Cardiac atrium fibroblast (primary cell): ENCODE measurements around the gene ADAMTS8. TPM values are rescaled to one million over a fixed set of nuclear protein-coding genes. Genes with fewer than 3 reads are reported as not detected.

Experiments
- total RNA-seq: library from RNA; depleted of rRNA; stranded (reverse); fragments of >200 nt; gene quantifications from 2 replicates; pipeline ENCODE4 v1.2.3, GENCODE V29; 2015

ADAMTS8 gene
- not detected in 2 replicates for total RNA-seq

DNA sequence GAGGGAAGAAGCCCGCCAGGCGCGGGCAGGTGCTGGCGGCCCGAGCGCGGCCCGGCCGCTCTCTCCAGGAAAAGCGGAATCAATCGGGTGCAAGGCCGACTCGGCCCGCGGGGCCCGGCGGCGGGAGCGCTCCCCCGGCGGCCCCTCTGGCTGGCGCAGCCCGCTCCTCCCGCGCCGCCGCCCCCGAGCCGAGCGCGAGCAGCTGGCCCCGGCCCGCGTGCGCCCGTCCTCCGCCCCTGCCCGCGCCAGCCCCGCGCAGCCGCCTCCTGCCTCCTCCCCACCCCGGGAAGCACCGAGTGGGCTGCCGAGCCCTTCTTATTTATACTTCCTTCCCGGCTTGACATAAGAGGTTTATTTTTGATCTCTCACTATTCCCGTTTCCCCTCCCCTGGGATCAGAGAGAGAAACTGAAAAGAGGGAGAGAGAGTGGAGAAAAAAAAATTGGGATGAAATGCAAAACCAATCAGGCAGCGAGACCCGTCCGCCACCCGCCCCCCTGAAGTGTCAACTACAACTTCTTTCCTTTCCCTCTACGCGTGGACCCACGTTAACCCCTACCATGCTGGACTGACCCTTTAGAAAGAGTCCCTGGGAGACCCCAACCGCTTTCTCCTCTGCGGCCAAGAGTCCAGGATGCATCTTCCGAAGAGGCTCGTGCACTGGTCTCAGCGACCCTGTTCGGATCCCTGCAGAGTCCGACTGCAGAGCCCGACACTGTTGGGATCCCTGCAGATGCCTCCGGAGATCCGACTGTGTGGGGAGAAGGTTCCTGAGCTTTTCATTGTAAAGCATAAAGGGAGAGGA is at the start of gene ADAMTS8:
TSS of gene ADAMTS8 (minus strand) at position 294 of the 804 bp plus-strand sequence. CDS start 323 bp downstream, outside the sequence.

DNA sequence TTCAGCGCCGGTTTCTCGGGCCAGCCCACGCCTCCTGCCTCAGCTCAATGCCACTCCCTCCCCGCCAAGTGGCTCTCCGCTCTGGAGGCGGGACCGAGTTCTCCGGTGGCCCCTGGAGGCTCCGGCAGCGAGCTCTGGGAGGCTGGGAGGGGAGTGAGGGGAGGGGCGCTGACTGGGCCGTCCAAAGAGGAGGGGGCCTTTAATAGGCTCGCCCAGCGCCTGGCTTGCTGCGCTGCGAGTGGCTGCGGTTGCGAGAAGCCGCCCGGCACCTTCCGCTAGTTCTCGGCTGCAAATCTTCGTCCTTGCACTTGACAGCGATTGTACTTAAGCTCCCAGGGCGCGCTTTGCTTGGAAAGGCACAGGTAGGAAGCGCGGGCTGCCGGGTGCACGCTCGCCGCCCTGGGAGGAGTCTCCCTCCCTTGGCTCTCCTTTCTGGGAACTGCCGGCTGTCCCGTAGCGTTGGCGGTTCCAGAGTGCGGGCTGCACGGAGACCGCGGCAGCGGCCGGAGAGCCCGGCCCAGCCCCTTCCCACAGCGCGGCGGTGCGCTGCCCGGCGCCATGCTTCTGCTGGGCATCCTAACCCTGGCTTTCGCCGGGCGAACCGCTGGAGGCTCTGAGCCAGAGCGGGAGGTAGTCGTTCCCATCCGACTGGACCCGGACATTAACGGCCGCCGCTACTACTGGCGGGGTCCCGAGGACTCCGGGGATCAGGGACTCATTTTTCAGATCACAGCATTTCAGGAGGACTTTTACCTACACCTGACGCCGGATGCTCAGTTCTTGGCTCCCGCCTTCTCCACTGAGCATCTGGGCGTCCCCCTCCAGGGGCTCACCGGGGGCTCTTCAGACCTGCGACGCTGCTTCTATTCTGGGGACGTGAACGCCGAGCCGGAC is 20.3 kb upstream of the ADAMTS8 start, which contains the start of gene ADAMTS15:
TSS of gene ADAMTS15 (plus strand) at position 230 of the 894 bp plus-strand sequence. CDS start at position 559, 329 bp downstream.

Other genes with a start within 250 kb of the ADAMTS8 start
- gene ZBTB44, start 113.7 kb downstream of the ADAMTS8 start, total RNA-seq: 16.7 and 21.5 TPM in 2 replicates
- 44.9 and 45.9 TPM in 2 replicates for gene ADAMTS15, start 20.0 kb upstream of the ADAMTS8 start, total RNA-seq